HFFc6 (cell line): ENCODE data around the gene RNU6-1. TPM values are rescaled to one million over a fixed set of nuclear protein-coding genes. Genes with fewer than 3 reads are reported as not detected.

Experiments used
- DNase-seq: peaks from one replicate; pipeline ENCODE4 v3.0.0-alpha.2; 2018
- H3K27ac Mint-ChIP-seq: 2 replicates; pipeline ENCODE4 v1.8.0; 2020; ENCODE audit warnings: mild to moderate bottlenecking, mixed read lengths
- H3K27me3 Mint-ChIP-seq: 2 replicates; pipeline ENCODE4 v1.8.0; 2021; ENCODE audit warnings: mild to moderate bottlenecking, moderate library complexity, mixed read lengths; ENCODE audit not compliant: insufficient read depth
- H3K36me3 Mint-ChIP-seq: 2 replicates; pipeline ENCODE4 v1.8.0; 2021; ENCODE audit warnings: low read depth, mixed read lengths
- H3K4me1 Mint-ChIP-seq: 2 replicates; pipeline ENCODE4 v1.8.0; 2020; ENCODE audit warnings: low read depth, mixed read lengths
- H3K4me3 Mint-ChIP-seq: 2 replicates; pipeline ENCODE4 v1.8.0; 2020; ENCODE audit warnings: mild to moderate bottlenecking, moderate library complexity, mixed read lengths
- H3K9me3 Mint-ChIP-seq: 2 replicates; pipeline ENCODE4 v1.8.0; 2020; ENCODE audit warnings: mild to moderate bottlenecking, mixed read lengths
- CTCF ChIP-seq: fragments of 200-600 bp; sonication (generic); IDR thresholded peaks from 2 replicates; pipeline ENCODE4 v1.5.0; 2021; ENCODE audit warnings: antibody characterized with exemption, mild to moderate bottlenecking
- total RNA-seq, 6 experiments: library from RNA; stranded (reverse); fragmentation: NEBNext Ultra II Directional; extraction: Animal tissue kit (Norgen Biotek cat#: 25700); gene quantifications; 2 replicates in 1 of 6; 3 replicates in 5 of 6; pipeline ENCODE4 v1.2.3, GENCODE V29; 2021

RNU6-1 gene
- total RNA-seq, 6 experiments from 2014 or later = not detected

- DNase-seq = no peak
- H3K27ac Mint-ChIP-seq = no peak overlapping the region
- H3K4me3 Mint-ChIP-seq = no peak overlapping the region
- no peaks in the 10 kb centered on the region for H3K27me3 Mint-ChIP-seq
- peaks cover 20% of the 10 kb centered on the region for H3K36me3 Mint-ChIP-seq
- TF ChIP-seq CTCF = no peak
- H3K9me3 Mint-ChIP-seq = peaks cover 11% of the 10 kb centered on the region
- peaks cover 7% of the 10 kb centered on the region for H3K4me1 Mint-ChIP-seq
Observed at GRCh38 chr15:67796196-67797127, 43.4 kb downstream of the RNU6-1 start.

- no peak overlapping the region for H3K27ac Mint-ChIP-seq
- no peak for TF ChIP-seq CTCF
- no peaks in the 10 kb centered on the region for H3K27me3 Mint-ChIP-seq
- no peak for DNase-seq
- peaks cover 7% of the 10 kb centered on the region for H3K4me1 Mint-ChIP-seq
- peaks cover 11% of the 10 kb centered on the region for H3K9me3 Mint-ChIP-seq
- H3K36me3 Mint-ChIP-seq = peaks cover 20% of the 10 kb centered on the region
- H3K4me3 Mint-ChIP-seq = no peak overlapping the region
Observed at GRCh38 chr15:67794832-67795574, 44.8 kb downstream of the RNU6-1 start.

GRCh38 chr15:67792250-67792942, 47.4 kb downstream of the RNU6-1 start:
- no peaks in the 10 kb centered on the region for H3K27me3 Mint-ChIP-seq
- H3K27ac Mint-ChIP-seq = no peak overlapping the region
- no peak for TF ChIP-seq CTCF
- peaks cover 20% of the 10 kb centered on the region for H3K36me3 Mint-ChIP-seq
- H3K4me3 Mint-ChIP-seq = no peak overlapping the region
- DNase-seq = no peak
- H3K9me3 Mint-ChIP-seq = peaks cover 11% of the 10 kb centered on the region
- peaks cover 7% of the 10 kb centered on the region for H3K4me1 Mint-ChIP-seq

GRCh38 chr15:67790610-67791319, 49.1 kb downstream of the RNU6-1 start:
- peaks cover 10% of the 10 kb centered on the region for H3K9me3 Mint-ChIP-seq
- no peak for DNase-seq
- H3K4me1 Mint-ChIP-seq = peaks cover 7% of the 10 kb centered on the region
- no peak overlapping the region for H3K27ac Mint-ChIP-seq
- no peak for TF ChIP-seq CTCF
- no peaks in the 10 kb centered on the region for H3K27me3 Mint-ChIP-seq
- H3K36me3 Mint-ChIP-seq = peaks cover 14% of the 10 kb centered on the region
- no peak overlapping the region for H3K4me3 Mint-ChIP-seq

Other genes with a start within 250 kb of the RNU6-1 start
- under 1 TPM in 5 of 6 experiments, not detected in 1; 0.05 to 0.13 (median 0.09) TPM for gene SKOR1, start 14.5 kb downstream of the RNU6-1 start, total RNA-seq
- 10 to 100 TPM; 23.7 to 31.8 (median 27.6) TPM for gene PIAS1, start 214.3 kb upstream of the RNU6-1 start, total RNA-seq